Measurements from ENCODE around the gene SLC39A9. TPM values are rescaled to one million over a fixed set of nuclear protein-coding genes. Genes with fewer than 3 reads are reported as not detected.

Gene SLC39A9
- total RNA-seq, 4 donors from 2014 or later: 40.2 to 77.7 (median 68.6) TPM

GRCh38 chr14:69351911-69352310, 46.6 kb upstream of the SLC39A9 start:
- intact Hi-C loops (cut with DNase I): no loop called here
- TF ChIP-seq CTCF (IDR thresholded peaks at IDR 0.05) (no peak), POLR2A (IDR thresholded peaks at IDR 0.05) (no peak)
- H3K4me3 ChIP-seq: no peak overlapping the region
- H3K27me3 ChIP-seq: peaks cover 0 to 7% (median 0%) of the 10 kb centered on the region in 4 donors
- WGBS, 2 donors: 80 to 89% methylated on average over 1 to 5 of the region's 5 CpGs
- H3K36me3 ChIP-seq: no peaks in the 10 kb centered on the region
- DNase-seq: no peak
- H3K4me1 ChIP-seq: peaks cover 8 to 32% (median 25%) of the 10 kb centered on the region in 3 donors
- H3K27ac ChIP-seq: no peak overlapping the region
- no peaks in the 10 kb centered on the region for H3K9me3 ChIP-seq

- H3K9me3 ChIP-seq: no peaks in the 10 kb centered on the region
- intact Hi-C loops (cut with DNase I): no loop called here
- peaks cover 8 to 44% (median 30%) of the 10 kb centered on the region in 3 donors for H3K4me1 ChIP-seq
- no peak for DNase-seq
- 89 to 100% methylated on average over 3 of the region's 3 CpGs for WGBS, 2 donors
- no peak for TF ChIP-seq CTCF (IDR thresholded peaks at IDR 0.05)
- TF ChIP-seq POLR2A (IDR thresholded peaks at IDR 0.05): no peak
- no peaks in the 10 kb centered on the region for H3K36me3 ChIP-seq
- no peak overlapping the region for H3K27ac ChIP-seq
- H3K4me3 ChIP-seq: no peak overlapping the region
- no peaks in the 10 kb centered on the region for H3K27me3 ChIP-seq
Measured at GRCh38 chr14:69353168-69353567, 45.3 kb upstream of the SLC39A9 start.

- no peak for DNase-seq
- Histone ChIP-seq H3K4me1 (peaks cover 8 to 44% (median 30%) of the 10 kb centered on the region in 3 donors), H3K4me3 (peak overlapping the region in 1 of 4 donors; percentile 21), H3K9me3 (no peaks in the 10 kb centered on the region), H3K27ac (peak overlapping the region in 2 of 4 donors; percentile 9 to 76), H3K36me3 (no peaks in the 10 kb centered on the region), H3K27me3 (no peaks in the 10 kb centered on the region)
- 39% methylated on average over 5 to 6 of the region's 11 CpGs for WGBS, 2 donors
- TF ChIP-seq POLR2A (IDR thresholded peaks at IDR 0.05) (no peak), CTCF (IDR thresholded peaks at IDR 0.05) (no peak)
- intact Hi-C loops (cut with DNase I): no loop called here
Measured at GRCh38 chr14:69354383-69355153, 43.9 kb upstream of the SLC39A9 start.

GRCh38 chr14:69355154-69355597, 43.3 kb upstream of the SLC39A9 start:
- peak overlapping the region in 3 of 4 donors; percentile 43 to 76 (median 55) for H3K27ac ChIP-seq
- intact Hi-C loops (cut with DNase I): no loop called here

More at GRCh38 chr14:69355154-69355597, 43.3 kb upstream of the SLC39A9 start:
- no peak for TF ChIP-seq CTCF (IDR thresholded peaks at IDR 0.05)
- Histone ChIP-seq H3K36me3 (no peaks in the 10 kb centered on the region), H3K4me1 (peaks cover 8 to 44% (median 30%) of the 10 kb centered on the region in 3 donors), H3K9me3 (no peaks in the 10 kb centered on the region), H3K27me3 (no peaks in the 10 kb centered on the region), H3K4me3 (no peak overlapping the region)
- 73 to 100% methylated on average over 4 to 5 of the region's 6 CpGs for WGBS, 2 donors
- no peak for DNase-seq

All from esophagus squamous epithelium (tissue), 5 donors.